Body of pancreas (tissue), 4 donors: Measurements from ENCODE around the gene ACKR4. TPM values are rescaled to one million over a fixed set of nuclear protein-coding genes. Genes with fewer than 3 reads are reported as not detected.

ENCODE experiments used
- ATAC-seq: fragments of 150-250 bp; one replicate; pipeline ENCODE4 v1.9.1; 2016
- DNase-seq, 4 donors: peaks; one replicate each; pipeline ENCODE4 v3.0.0-alpha.2; 2019
- H3K27ac ChIP-seq, 4 donors: fragments of 200-600 bp; sonication (generic); 1 replicate in 3 of 4; 2 replicates in 1 of 4; pipeline versions ENCODE4 v1.5.1 to v1.6.1; 2016 to 2019; ENCODE audit warnings: mild to moderate bottlenecking in 1 of 4, mixed read lengths in 1 of 4, moderate library complexity in 1 of 4
- H3K27me3 ChIP-seq, 2 donors: fragments of 200-600 bp; sonication (generic); one replicate each; pipeline ENCODE4 v1.6.0; 2016; ENCODE audit warnings: mild to moderate bottlenecking in 1 of 2
- H3K36me3 ChIP-seq, 2 donors: fragments of 200-600 bp; sonication (generic); replicated peaks in 1 of 2; 2 replicates each; pipeline ENCODE4 v1.5.1; 2016; ENCODE audit warnings: low read depth in 2 of 2; ENCODE audit not compliant: insufficient read depth in 1 of 2
- H3K4me1 ChIP-seq: fragments of 200-600 bp; sonication (generic); one replicate; pipeline ENCODE4 v1.6.0; 2016
- H3K4me3 ChIP-seq, 2 donors: fragments of 200-600 bp; sonication (generic); 1 replicate in 1 of 2; 2 replicates in 1 of 2; pipeline ENCODE4 v1.5.1; 2016 to 2019
- H3K9me3 ChIP-seq, 3 donors: fragments of 200-600 bp; sonication (generic); 1 replicate in 2 of 3; 2 replicates in 1 of 3; pipeline ENCODE4 v1.5.1; 2016
- POLR2A ChIP-seq, 3 donors: fragments of 450-650 bp; IDR thresholded peaks; one replicate each; pipeline ENCODE4 v1.6.1; 2016; ENCODE audit warnings: antibody characterized with exemption in 3 of 3, mild to moderate bottlenecking in 2 of 3
- WGBS, 2 donors: methylation state at CpG; one replicate each; pipeline ENCODE4 v1.1.5; 2017; 5-methylcytosine and 5-hydroxymethylcytosine counted together
- intact Hi-C: fragments of 100-400 bp; cut with DNase I; formaldehyde crosslinking; loops from one replicate; pipeline ENCODE4 v1.15.1; 2023
- total RNA-seq, 2 donors: library from RNA; depleted of rRNA; stranded (reverse); fragments of >200 nt; gene quantifications; one replicate each; pipeline ENCODE4 v1.1.0, GENCODE V29; 2016
- TF ChIP-seq, protein P1 (sequence below), 7 experiments: fragments of 450-650 bp in 4 of 7; fragments of 200-600 bp in 3 of 7; sonication (generic) in 3 of 7; IDR thresholded peaks; one replicate each; pipeline ENCODE4 v1.5.1; 2016 to 2019; ENCODE audit warnings: antibody characterized with exemption in 7 of 7

ACKR4 gene
- total RNA-seq, 2 donors from 2014 or later = 1.3 to 2.0 TPM

DNA sequence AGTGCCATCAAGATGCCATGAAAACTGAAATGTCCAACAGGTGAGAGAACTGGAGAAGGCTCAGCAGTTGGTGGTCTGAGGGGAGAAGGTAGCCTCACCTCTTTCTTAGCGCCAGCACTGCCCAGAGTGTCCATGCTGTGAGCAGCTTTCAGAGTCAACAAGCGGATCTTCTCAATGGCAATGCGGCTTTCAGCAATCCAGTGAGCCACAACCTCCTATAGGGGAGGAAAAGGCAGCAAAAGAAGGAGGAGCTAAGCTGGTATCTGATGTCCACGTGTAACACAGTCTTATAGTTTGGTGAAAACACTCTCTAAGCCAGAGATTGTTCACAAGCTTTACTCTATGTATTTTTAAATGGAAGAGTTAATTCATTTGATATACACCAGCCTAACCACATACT, 36.1 kb upstream of the ACKR4 start:
- no peaks in the 10 kb centered on the region for H3K36me3 ChIP-seq
- peaks cover 18% of the 10 kb centered on the region for H3K4me1 ChIP-seq
- no peak overlapping the region for H3K4me3 ChIP-seq
- H3K27me3 ChIP-seq = no peaks in the 10 kb centered on the region
- intact Hi-C loops = no loop called here
- H3K27ac ChIP-seq = no peak overlapping the region
- ATAC-seq (no peak), DNase-seq (no peak)
- TF ChIP-seq, protein P1, sequence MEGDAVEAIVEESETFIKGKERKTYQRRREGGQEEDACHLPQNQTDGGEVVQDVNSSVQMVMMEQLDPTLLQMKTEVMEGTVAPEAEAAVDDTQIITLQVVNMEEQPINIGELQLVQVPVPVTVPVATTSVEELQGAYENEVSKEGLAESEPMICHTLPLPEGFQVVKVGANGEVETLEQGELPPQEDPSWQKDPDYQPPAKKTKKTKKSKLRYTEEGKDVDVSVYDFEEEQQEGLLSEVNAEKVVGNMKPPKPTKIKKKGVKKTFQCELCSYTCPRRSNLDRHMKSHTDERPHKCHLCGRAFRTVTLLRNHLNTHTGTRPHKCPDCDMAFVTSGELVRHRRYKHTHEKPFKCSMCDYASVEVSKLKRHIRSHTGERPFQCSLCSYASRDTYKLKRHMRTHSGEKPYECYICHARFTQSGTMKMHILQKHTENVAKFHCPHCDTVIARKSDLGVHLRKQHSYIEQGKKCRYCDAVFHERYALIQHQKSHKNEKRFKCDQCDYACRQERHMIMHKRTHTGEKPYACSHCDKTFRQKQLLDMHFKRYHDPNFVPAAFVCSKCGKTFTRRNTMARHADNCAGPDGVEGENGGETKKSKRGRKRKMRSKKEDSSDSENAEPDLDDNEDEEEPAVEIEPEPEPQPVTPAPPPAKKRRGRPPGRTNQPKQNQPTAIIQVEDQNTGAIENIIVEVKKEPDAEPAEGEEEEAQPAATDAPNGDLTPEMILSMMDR (IDR thresholded peaks at IDR 0.05) = no peak
- H3K9me3 ChIP-seq = no peaks in the 10 kb centered on the region
- 75 to 83% methylated on average over 4 of the region's 4 CpGs for whole genome bisulfite sequencing, 2 donors

DNA sequence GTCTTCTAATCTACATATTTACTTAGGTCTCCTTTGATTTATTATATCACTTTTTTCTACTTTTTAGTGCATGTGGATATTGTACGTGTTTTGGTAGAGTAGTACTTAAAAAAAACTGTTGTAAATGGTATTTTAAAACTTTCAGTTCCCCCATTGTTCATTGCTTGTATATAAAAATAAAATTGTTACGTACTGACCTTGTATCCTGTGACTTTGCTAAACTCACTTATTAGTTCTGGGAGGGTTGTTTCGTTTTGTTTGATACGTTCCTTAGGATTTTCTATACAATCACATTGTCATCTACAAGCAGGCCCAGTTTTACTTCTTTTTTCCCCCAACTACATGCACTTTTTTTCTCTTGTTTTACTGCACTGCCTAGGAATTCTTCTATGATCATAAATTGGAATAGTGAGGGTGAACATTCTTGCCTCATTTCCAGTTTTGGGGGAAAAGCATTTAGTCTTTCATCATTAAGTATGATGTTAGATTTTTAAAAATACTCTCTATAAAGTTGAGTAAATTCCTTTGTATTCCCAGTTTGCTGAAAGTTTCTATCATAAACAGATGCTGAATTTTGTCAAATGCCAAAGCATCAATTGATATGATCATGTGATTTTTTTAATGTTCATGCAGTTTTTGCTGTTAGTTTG, 33.5 kb upstream of the ACKR4 start:
- Histone ChIP-seq H3K27me3 (no peaks in the 10 kb centered on the region), H3K4me3 (no peak overlapping the region), H3K4me1 (no peaks in the 10 kb centered on the region), H3K9me3 (no peaks in the 10 kb centered on the region), H3K27ac (no peak overlapping the region), H3K36me3 (no peaks in the 10 kb centered on the region)
- intact Hi-C loops = no loop called here
- DNase-seq (no peak), ATAC-seq (no peak)
- WGBS, 2 donors = 85 to 89% methylated on average over 4 of the region's 4 CpGs
- no peak for TF ChIP-seq POLR2A (IDR thresholded peaks at IDR 0.05)
- TF ChIP-seq, protein P1 (IDR thresholded peaks at IDR 0.05) = no peak

DNA sequence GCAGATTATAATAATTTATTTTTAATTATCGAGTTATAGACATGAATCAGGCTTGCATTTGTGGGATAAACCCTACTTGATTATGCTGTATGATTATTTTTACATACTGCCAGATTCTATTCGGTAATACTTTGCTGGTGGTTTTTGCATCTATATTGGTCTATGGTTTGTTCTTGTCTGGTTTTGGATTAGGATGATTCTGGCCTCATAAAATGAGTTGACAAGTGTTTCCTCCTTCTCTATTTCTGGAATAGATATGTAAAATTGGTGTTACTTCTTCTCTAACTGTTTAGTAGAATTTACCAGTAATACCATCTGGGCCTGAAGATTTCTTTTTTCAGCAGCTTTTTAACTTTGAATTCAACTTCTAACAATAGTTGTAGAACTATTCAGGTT, 33.0 kb upstream of the ACKR4 start:
- ATAC-seq = no peak
- TF ChIP-seq, protein P1 (IDR thresholded peaks at IDR 0.05) = no peak
- TF ChIP-seq POLR2A (IDR thresholded peaks at IDR 0.05) = no peak
- WGBS, 2 donors = 86 to 89% methylated on average over 2 of the region's 2 CpGs
- H3K27me3 ChIP-seq = no peaks in the 10 kb centered on the region
- H3K27ac ChIP-seq = no peak overlapping the region
- intact Hi-C loops = no loop called here
- no peaks in the 10 kb centered on the region for H3K36me3 ChIP-seq
- DNase-seq = no peak
- H3K9me3 ChIP-seq = no peaks in the 10 kb centered on the region
- no peak overlapping the region for H3K4me3 ChIP-seq
- H3K4me1 ChIP-seq = no peaks in the 10 kb centered on the region

DNA sequence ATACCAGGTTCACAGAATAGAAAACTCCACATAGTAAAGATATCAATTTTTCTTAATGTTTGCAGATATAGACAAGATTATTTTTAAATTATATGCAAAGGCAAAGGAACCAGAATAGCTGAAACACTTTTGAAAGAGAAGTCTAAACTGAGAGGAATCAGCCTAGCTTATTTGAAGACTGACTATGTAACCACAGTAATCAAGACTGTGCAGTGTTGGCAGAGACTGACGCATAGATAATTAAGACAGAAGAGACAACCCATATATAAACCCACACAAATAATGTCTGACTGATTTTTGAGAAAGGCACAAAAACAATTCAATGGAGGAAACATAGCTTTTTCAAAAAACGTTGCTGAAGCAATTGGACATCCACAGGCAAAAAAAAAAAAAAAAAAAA, 28.6 kb upstream of the ACKR4 start:
- no peaks in the 10 kb centered on the region for H3K4me1 ChIP-seq
- DNase-seq (no peak), ATAC-seq (no peak)
- H3K9me3 ChIP-seq = no peaks in the 10 kb centered on the region
- H3K4me3 ChIP-seq = no peak overlapping the region
- 64 to 74% methylated on average over 2 of the region's 2 CpGs for WGBS, 2 donors
- no peak overlapping the region for H3K27ac ChIP-seq
- H3K36me3 ChIP-seq = no peaks in the 10 kb centered on the region
- H3K27me3 ChIP-seq = no peaks in the 10 kb centered on the region
- TF ChIP-seq, protein P1 (IDR thresholded peaks at IDR 0.05) = no peak
- no peak for TF ChIP-seq POLR2A (IDR thresholded peaks at IDR 0.05)
- intact Hi-C loops = no loop called here

DNA sequence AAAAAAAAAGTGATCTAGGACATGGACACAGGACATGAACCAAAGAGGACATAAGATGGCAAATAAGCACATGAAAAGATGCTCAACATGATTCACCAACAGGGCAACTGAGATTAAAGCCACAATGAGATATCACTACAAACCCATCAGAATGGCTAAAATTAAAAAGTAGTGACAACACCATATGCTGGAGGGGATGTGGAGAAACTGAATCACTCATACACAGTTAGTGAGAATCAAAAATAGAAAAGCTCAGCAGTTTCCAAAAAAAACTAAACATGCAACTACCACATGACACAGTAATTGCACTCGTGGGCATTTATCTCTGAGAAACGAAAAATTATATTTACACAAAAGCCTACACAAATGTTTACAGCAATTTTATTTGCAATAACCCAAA, 27.9 kb upstream of the ACKR4 start:
- no peaks in the 10 kb centered on the region for H3K36me3 ChIP-seq
- WGBS, 2 donors = 10 to 23% methylated on average over 2 of the region's 2 CpGs
- ATAC-seq (no peak), DNase-seq (no peak)
- no peaks in the 10 kb centered on the region for H3K9me3 ChIP-seq
- no peaks in the 10 kb centered on the region for H3K27me3 ChIP-seq
- no peak for TF ChIP-seq POLR2A (IDR thresholded peaks at IDR 0.05)
- TF ChIP-seq, protein P1 (IDR thresholded peaks at IDR 0.05) = no peak
- H3K4me3 ChIP-seq = no peak overlapping the region
- intact Hi-C loops = no loop called here
- no peaks in the 10 kb centered on the region for H3K4me1 ChIP-seq
- no peak overlapping the region for H3K27ac ChIP-seq
